ENCODE data around the gene MTG1. TPM values are rescaled to one million over a fixed set of nuclear protein-coding genes. Genes with fewer than 3 reads are reported as not detected.

MTG1 gene
- total RNA-seq, 1 donor: 31.5 TPM

DNA sequence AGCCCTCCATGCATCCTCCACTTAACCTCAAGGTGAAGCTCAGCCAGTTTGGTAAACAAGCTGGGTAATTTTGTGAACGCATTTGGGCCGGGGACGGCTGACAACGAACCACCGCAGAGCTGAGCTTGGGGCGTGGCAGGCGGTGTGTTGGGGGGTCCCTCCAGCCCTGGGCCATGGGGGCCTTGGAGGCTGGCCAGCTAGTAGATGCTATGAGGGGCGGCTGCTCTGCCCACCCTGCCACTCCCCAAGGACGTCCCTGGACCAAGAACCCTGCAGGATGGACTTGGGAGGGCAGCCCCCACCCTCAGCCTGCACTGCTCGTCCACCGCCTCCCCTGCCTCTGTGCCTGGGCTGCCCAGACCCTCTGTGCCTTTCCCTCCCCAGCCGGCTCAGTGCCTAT is 47.8 kb downstream of the MTG1 start:
- Histone ChIP-seq H3K4me1 (ENCODE audit: insufficient read depth, low read length) (no peaks in the 10 kb centered on the region), H3K79me2 (ENCODE audit: insufficient read depth, low read length) (no peaks in the 10 kb centered on the region), H3K27ac (ENCODE audit: low read depth, low read length) (no peak overlapping the region), H2AFZ (ENCODE audit: low read length) (no peak overlapping the region), H3K36me3 (ENCODE audit: insufficient read depth, low read length) (no peaks in the 10 kb centered on the region), H3K4me2 (ENCODE audit: insufficient read depth, low read length) (no peak overlapping the region), H4K20me1 (ENCODE audit: insufficient read depth, low read length) (peaks cover 17% of the 10 kb centered on the region), H3K9me3 (ENCODE audit: low read depth, low read length) (no peaks in the 10 kb centered on the region), H3K27me3 (ENCODE audit: insufficient read depth, low read length) (no peaks in the 10 kb centered on the region), H3K4me3 (ENCODE audit: insufficient read depth, low read length) (no peak overlapping the region)
- DNase-seq (ENCODE audit: insufficient read length, low spot score, missing footprints): no peak
- no peak for TF ChIP-seq CTCF (IDR thresholded peaks at IDR 0.05; ENCODE audit: extremely low read depth, low read depth, low read length)

- no peaks in the 10 kb centered on the region for H3K4me1 ChIP-seq (ENCODE audit: insufficient read depth, low read length)
- no peaks in the 10 kb centered on the region for H3K36me3 ChIP-seq (ENCODE audit: insufficient read depth, low read length)
- no peak overlapping the region for H3K27ac ChIP-seq (ENCODE audit: low read depth, low read length)
- no peaks in the 10 kb centered on the region for H3K27me3 ChIP-seq (ENCODE audit: insufficient read depth, low read length)
- no peak overlapping the region for H3K4me2 ChIP-seq (ENCODE audit: insufficient read depth, low read length)
- H2AFZ ChIP-seq (ENCODE audit: low read length): no peak overlapping the region
- H3K79me2 ChIP-seq (ENCODE audit: insufficient read depth, low read length): no peaks in the 10 kb centered on the region
- TF ChIP-seq CTCF (IDR thresholded peaks at IDR 0.05; ENCODE audit: extremely low read depth, low read depth, low read length): no peak
- no peaks in the 10 kb centered on the region for H3K9me3 ChIP-seq (ENCODE audit: low read depth, low read length)
- peak; percentile 82 for DNase-seq (ENCODE audit: insufficient read length, low spot score, missing footprints)
- peaks cover 16% of the 10 kb centered on the region for H4K20me1 ChIP-seq (ENCODE audit: insufficient read depth, low read length)
- no peak overlapping the region for H3K4me3 ChIP-seq (ENCODE audit: insufficient read depth, low read length)
Observed at GRCh38 chr10:133442191-133442966, 48.4 kb downstream of the MTG1 start.

DNA sequence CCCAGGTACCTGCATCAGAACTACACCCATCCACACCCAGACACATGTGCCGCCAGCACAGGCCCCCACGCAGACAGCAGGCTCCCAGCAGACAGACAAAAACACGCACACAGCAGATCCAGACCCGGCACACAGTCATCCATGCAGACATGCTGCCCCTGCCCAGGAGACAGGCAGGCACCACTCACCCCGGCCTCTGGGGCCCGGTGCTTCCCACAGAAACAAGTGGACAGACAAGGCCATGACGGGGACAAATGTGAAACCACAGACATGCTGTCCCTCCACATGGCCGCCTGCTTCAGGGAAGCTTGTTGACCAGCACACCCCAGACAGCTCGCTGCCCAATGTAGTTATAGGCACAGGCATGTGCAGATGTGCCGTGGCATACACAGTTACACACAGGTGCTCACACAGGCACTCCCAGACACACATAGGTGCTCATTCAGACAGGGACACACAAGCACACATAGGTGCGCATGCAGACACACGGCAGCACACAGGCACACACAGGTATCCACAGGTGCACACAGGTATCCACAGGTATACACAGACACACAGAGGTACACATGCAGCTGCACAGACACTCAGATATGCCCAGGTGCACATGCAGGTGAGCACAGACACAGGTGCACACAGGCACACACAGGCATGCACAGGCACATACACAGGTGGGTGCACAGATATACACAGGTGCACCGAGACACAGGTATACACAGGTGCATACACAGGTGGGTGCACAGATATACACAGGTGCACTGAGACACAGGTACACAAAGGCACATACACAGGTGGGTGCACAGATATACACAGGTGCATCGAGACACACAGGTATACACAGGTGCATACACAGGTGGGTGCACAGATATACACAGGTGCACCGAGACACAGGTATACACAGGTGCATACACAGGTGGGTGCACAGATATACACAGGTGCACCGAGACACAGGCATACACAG is 49.3 kb downstream of the MTG1 start:
- Histone ChIP-seq H3K27ac (ENCODE audit: low read depth, low read length) (no peak overlapping the region), H2AFZ (ENCODE audit: low read length) (no peak overlapping the region), H3K4me3 (ENCODE audit: insufficient read depth, low read length) (no peak overlapping the region), H3K4me1 (ENCODE audit: insufficient read depth, low read length) (no peaks in the 10 kb centered on the region), H3K9me3 (ENCODE audit: low read depth, low read length) (peaks cover 2% of the 10 kb centered on the region), H3K4me2 (ENCODE audit: insufficient read depth, low read length) (no peak overlapping the region), H3K27me3 (ENCODE audit: insufficient read depth, low read length) (no peaks in the 10 kb centered on the region), H3K36me3 (ENCODE audit: insufficient read depth, low read length) (no peaks in the 10 kb centered on the region), H4K20me1 (ENCODE audit: insufficient read depth, low read length) (peaks cover 13% of the 10 kb centered on the region), H3K79me2 (ENCODE audit: insufficient read depth, low read length) (no peaks in the 10 kb centered on the region)
- peak; percentile 77 for DNase-seq (ENCODE audit: insufficient read length, low spot score, missing footprints)
- no peak for TF ChIP-seq CTCF (IDR thresholded peaks at IDR 0.05; ENCODE audit: extremely low read depth, low read depth, low read length)

Data from osteoblast (primary cell).